ENCODE measurements around the gene CLDN4.

Gene CLDN4

DNA sequence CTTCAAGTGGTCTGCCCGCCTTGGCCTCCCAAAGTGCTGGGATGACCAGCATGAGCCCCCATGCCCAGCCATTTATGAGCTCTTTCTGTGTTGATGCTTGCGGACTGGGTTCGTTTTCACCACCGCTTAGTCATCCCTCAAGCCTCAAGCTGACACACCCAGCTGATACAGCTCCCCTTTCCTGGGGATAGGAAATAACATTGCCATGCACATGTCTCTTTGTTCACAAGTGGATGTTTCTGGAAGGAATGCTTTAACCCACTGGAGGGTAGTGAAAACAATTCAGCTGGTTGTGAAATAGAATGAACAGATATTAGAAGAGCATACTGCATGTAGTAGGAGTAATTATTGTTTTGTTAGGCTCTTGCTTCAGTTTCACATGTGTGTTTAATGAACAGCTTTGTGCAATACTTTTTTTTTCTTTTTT, 20.0 kb downstream of the CLDN4 start:
- no peak overlapping the region for H3K4me3 ChIP-seq (ENCODE audit: low read depth, low read length)
- TF ChIP-seq, protein P1, sequence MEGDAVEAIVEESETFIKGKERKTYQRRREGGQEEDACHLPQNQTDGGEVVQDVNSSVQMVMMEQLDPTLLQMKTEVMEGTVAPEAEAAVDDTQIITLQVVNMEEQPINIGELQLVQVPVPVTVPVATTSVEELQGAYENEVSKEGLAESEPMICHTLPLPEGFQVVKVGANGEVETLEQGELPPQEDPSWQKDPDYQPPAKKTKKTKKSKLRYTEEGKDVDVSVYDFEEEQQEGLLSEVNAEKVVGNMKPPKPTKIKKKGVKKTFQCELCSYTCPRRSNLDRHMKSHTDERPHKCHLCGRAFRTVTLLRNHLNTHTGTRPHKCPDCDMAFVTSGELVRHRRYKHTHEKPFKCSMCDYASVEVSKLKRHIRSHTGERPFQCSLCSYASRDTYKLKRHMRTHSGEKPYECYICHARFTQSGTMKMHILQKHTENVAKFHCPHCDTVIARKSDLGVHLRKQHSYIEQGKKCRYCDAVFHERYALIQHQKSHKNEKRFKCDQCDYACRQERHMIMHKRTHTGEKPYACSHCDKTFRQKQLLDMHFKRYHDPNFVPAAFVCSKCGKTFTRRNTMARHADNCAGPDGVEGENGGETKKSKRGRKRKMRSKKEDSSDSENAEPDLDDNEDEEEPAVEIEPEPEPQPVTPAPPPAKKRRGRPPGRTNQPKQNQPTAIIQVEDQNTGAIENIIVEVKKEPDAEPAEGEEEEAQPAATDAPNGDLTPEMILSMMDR (IDR thresholded peaks at IDR 0.05; ENCODE audit: low read depth, low read length): no peak

GRCh38 chr7:73851410-73852338, 20.9 kb downstream of the CLDN4 start:
- TF ChIP-seq, protein P1 (IDR thresholded peaks at IDR 0.05; ENCODE audit: low read depth, low read length): no peak
- peak overlapping the region; percentile 14; the same call in 1 of the 2 replicates for H3K4me3 ChIP-seq (ENCODE audit: low read depth, low read length)

- H3K4me3 ChIP-seq (ENCODE audit: low read depth, low read length): no peak overlapping the region
- TF ChIP-seq, protein P1 (IDR thresholded peaks at IDR 0.05; ENCODE audit: low read depth, low read length): no peak
These were observed 21.7 kb downstream of the CLDN4 start for GRCh38 chr7:73852500-73852899.

DNA sequence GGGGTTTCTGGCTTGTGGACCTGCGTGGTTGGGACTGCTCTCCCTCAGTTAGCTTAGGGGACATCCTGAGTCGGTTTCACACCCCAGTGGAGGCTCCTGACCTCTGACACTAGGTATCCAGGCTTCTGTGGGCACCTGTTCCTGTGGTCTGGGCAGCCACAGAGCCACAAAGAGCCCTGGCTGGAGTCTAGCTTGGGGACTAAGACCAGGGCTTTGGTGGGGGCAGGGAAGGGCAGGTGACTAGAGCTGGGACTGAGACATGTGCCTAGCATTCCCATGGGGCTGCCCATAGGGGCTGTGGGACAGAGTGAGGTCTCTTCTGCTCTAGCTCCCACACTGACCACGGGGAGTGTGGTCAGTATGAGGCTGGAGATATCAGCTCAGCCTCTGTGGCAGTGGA, 26.1 kb downstream of the CLDN4 start:
- no peak overlapping the region for H3K4me3 ChIP-seq (ENCODE audit: low read depth, low read length)
- TF ChIP-seq, protein P1 (IDR thresholded peaks at IDR 0.05; ENCODE audit: low read depth, low read length): no peak

DNA sequence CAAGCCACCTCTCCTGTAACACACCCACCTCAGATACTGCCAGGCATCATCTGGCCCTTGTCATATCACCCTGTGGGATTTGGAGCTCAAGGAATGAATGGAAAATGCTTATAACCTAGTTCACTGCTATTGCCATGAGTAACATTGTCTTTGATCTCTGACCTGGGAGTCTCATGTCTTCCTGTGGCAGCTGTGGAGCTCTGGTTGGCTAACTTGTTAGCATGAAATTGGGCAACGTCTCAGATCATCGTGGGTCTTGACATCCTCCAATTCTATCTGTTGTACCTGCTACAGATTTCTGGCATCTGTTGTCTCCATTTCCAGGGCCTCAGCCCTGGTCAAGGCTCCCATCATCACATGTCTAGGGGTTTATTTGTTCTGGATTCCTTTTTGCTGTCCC, 28.0 kb downstream of the CLDN4 start:
- TF ChIP-seq, protein P1 (IDR thresholded peaks at IDR 0.05; ENCODE audit: low read depth, low read length): no peak
- no peak overlapping the region for H3K4me3 ChIP-seq (ENCODE audit: low read depth, low read length)

DNA sequence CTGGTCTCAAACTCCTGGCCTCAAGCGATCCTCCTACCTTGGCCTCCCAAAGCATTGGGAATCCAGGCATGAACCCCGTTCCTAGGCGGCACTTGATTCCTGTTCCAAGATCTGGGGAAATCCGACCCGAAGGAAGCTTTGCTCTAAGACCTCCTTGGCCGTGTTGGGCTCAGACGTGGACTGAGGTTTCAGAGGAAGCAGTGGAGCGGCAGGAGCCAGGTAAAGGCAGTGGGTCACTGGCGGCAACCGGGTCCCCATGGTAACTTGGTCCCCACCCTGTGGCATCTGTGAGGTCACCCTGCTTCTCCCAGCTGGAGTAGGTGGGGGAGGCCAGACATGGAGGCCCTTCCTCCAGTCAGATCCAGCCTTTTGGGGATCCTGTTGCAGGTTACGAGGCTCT, 30.1 kb downstream of the CLDN4 start, which contains the start of gene TMEM270:
TMEM270 (plus strand) TSS at position 301 of the 400 bp plus-strand sequence; CDS start at position 337, 36 bp downstream.
- no peak within 1 kb of the TSS for H3K4me3 ChIP-seq (ENCODE audit: low read depth, low read length)
- TF ChIP-seq, protein P1 (IDR thresholded peaks at IDR 0.05; ENCODE audit: low read depth, low read length): no peak

DNA sequence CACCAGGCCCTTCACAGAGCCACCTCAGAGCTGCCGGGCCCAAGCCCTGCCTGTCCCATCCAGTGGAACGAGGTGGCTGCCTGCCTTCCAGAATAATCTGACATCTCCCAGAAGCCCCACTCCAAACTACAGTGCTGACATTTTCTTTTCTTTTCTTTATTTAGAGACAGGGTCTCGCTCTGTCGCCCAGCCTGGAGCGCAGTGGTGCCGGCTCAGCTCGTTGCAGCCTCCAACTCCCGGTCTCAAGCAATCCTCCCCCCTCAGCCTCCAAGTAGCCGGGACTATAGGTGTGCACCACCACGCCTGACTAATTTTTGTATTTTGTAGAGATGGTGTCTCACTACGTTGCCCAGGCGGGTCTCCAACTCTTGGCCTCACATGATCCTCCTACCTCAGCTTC, 30.5 kb downstream of the CLDN4 start:
- TF ChIP-seq, protein P1 (IDR thresholded peaks at IDR 0.05; ENCODE audit: low read depth, low read length): no peak
- H3K4me3 ChIP-seq (ENCODE audit: low read depth, low read length): no peak overlapping the region

Data from WI38 (cell line).